Measurements from ENCODE around the gene LRRC70. TPM values are rescaled to one million over a fixed set of nuclear protein-coding genes. Genes with fewer than 3 reads are reported as not detected.

Gene LRRC70
- total RNA-seq, 1 experiment from 2014 or later, result 0.68 TPM

DNA sequence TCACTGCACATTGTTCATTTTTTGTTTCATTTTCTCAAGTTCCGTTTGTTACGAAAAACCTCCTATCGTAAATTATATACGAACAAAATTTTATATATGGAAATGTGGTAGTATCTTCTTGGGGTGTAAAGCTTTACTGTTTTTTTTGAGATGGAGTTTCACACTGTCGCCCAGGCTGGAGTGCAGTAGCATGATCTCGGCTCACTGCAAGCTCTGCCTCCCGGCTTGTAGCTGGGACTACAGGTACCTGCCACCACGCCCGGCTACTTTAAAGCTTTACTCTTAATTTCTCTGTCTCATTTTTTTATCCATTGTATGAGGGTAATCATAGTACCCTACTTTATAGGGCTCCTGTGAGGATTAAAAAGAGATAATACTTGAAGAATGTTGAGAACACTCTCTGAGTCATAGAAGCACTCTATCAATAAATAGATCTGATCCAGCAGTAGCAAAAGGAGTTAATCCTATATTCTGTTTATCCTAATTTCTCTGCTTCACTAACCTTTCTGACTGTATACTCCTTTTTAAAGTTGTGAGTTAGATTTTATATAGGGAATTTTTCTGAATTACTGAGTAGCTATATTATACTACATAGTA, 5.6 kb upstream of the LRRC70 start:
- Mint-ChIP-seq H3K4me1 (ENCODE audit: low read depth, unreplicated experiment) (peaks cover 15% of the 10 kb centered on the region), H3K27me3 (ENCODE audit: insufficient read depth, unreplicated experiment) (no peaks in the 10 kb centered on the region), H3K9me3 (ENCODE audit: unreplicated experiment) (peaks cover 12% of the 10 kb centered on the region), H3K27ac (ENCODE audit: unreplicated experiment) (no peak overlapping the region), H3K36me3 (ENCODE audit: insufficient read depth, unreplicated experiment) (peaks cover 13% of the 10 kb centered on the region), H3K4me3 (ENCODE audit: unreplicated experiment) (no peak overlapping the region)
- ChIA-PET POLR2A (no interaction called here), CTCF (no interaction called here)
- BruUV-seq (replicated peaks), result no TSS peak
- Histone ChIP-seq H3K4me3 (ENCODE audit: low read depth, low read length) (no peak overlapping the region), H3K9me3 (peaks cover under 1% of the 10 kb centered on the region; the same call in 1 of the 2 replicates), H3K27me3 (replicated peaks; ENCODE audit: control insufficient read depth, insufficient read depth, low read length) (no peaks in the 10 kb centered on the region), H3K36me3 (ENCODE audit: control insufficient read depth, insufficient read depth, low read length) (no peaks in the 10 kb centered on the region), H3K4me1 (no peaks in the 10 kb centered on the region)
- TF ChIP-seq, protein P1, sequence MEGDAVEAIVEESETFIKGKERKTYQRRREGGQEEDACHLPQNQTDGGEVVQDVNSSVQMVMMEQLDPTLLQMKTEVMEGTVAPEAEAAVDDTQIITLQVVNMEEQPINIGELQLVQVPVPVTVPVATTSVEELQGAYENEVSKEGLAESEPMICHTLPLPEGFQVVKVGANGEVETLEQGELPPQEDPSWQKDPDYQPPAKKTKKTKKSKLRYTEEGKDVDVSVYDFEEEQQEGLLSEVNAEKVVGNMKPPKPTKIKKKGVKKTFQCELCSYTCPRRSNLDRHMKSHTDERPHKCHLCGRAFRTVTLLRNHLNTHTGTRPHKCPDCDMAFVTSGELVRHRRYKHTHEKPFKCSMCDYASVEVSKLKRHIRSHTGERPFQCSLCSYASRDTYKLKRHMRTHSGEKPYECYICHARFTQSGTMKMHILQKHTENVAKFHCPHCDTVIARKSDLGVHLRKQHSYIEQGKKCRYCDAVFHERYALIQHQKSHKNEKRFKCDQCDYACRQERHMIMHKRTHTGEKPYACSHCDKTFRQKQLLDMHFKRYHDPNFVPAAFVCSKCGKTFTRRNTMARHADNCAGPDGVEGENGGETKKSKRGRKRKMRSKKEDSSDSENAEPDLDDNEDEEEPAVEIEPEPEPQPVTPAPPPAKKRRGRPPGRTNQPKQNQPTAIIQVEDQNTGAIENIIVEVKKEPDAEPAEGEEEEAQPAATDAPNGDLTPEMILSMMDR (IDR thresholded peaks at IDR 0.05; ENCODE audit: insufficient read depth in 1 of 2, low read depth in 1 of 2, low read length in 1 of 2, severe bottlenecking in 1 of 2, unreplicated experiment in 1 of 2), result no peak
- intact Hi-C loops (cut with micrococcal nuclease; ENCODE audit: unreplicated experiment), result no loop called here
- no peak for DNase-seq

DNA sequence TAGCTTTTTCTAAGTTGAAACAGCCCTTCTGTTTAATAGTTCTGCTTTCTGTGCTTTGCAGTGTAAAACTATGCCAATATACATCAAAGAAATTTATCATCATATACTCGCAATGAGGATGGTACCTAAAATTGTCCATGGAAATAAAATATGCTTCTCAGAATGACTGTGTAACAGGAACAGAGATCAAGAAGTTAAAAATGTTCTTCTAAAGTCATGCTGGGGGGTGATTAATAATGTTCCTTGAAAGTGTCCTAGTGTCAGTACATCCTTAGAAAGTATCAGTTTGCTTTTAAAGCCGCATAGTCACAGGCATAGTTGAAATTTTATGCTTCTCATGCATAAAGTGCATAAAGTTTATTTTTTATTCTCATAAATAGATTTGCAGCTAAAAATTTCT, 4.0 kb upstream of the LRRC70 start:
- TF ChIP-seq, protein P1 (IDR thresholded peaks at IDR 0.05; ENCODE audit: insufficient read depth in 1 of 2, low read depth in 1 of 2, low read length in 1 of 2, severe bottlenecking in 1 of 2, unreplicated experiment in 1 of 2), result no peak
- intact Hi-C loops (cut with micrococcal nuclease; ENCODE audit: unreplicated experiment), result no loop called here
- Mint-ChIP-seq H3K4me3 (ENCODE audit: unreplicated experiment) (no peak overlapping the region), H3K27me3 (ENCODE audit: insufficient read depth, unreplicated experiment) (no peaks in the 10 kb centered on the region), H3K4me1 (ENCODE audit: low read depth, unreplicated experiment) (peaks cover 6% of the 10 kb centered on the region), H3K36me3 (ENCODE audit: insufficient read depth, unreplicated experiment) (no peaks in the 10 kb centered on the region), H3K9me3 (ENCODE audit: unreplicated experiment) (no peaks in the 10 kb centered on the region), H3K27ac (ENCODE audit: unreplicated experiment) (no peak overlapping the region)
- ChIA-PET POLR2A (no interaction called here), CTCF (no interaction called here)
- Histone ChIP-seq H3K27me3 (replicated peaks; ENCODE audit: control insufficient read depth, insufficient read depth, low read length) (no peaks in the 10 kb centered on the region), H3K4me1 (no peaks in the 10 kb centered on the region), H3K36me3 (ENCODE audit: control insufficient read depth, insufficient read depth, low read length) (no peaks in the 10 kb centered on the region), H3K4me3 (ENCODE audit: low read depth, low read length) (no peak overlapping the region), H3K9me3 (no peaks in the 10 kb centered on the region)
- no peak for DNase-seq
- BruUV-seq (replicated peaks), result no TSS peak

DNA sequence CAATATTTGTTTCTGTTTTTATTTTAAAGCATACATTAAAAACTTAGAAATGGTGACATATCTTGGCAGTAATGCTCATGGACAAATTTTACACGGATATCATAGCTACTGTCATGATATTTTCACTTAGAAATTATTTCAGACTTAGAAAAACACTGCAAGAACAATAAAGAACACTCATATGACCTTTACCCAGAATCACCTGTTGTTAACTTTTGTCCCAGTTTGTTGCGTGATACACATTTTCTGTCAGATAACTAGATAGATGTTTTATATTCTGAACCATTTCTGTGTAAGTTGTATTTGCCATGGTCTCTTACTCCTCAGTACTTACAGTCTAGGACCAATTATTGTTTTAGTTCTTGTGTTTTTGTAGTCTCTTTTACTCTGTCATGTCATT, 3.6 kb upstream of the LRRC70 start:
- H3K4me3 ChIP-seq (ENCODE audit: low read depth, low read length), result no peak overlapping the region
- no peaks in the 10 kb centered on the region for H3K27me3 Mint-ChIP-seq (ENCODE audit: insufficient read depth, unreplicated experiment)
- intact Hi-C loops (cut with micrococcal nuclease; ENCODE audit: unreplicated experiment), result no loop called here
- no peak overlapping the region for H3K4me3 Mint-ChIP-seq (ENCODE audit: unreplicated experiment)
- H3K27me3 ChIP-seq (replicated peaks; ENCODE audit: control insufficient read depth, insufficient read depth, low read length), result no peaks in the 10 kb centered on the region
- TF ChIP-seq, protein P1 (IDR thresholded peaks at IDR 0.05; ENCODE audit: insufficient read depth in 1 of 2, low read depth in 1 of 2, low read length in 1 of 2, severe bottlenecking in 1 of 2, unreplicated experiment in 1 of 2), result no peak
- no peaks in the 10 kb centered on the region for H3K36me3 Mint-ChIP-seq (ENCODE audit: insufficient read depth, unreplicated experiment)
- no peaks in the 10 kb centered on the region for H3K36me3 ChIP-seq (ENCODE audit: control insufficient read depth, insufficient read depth, low read length)
- no peaks in the 10 kb centered on the region for H3K9me3 Mint-ChIP-seq (ENCODE audit: unreplicated experiment)
- ChIA-PET CTCF (no interaction called here), POLR2A (no interaction called here)
- H3K4me1 ChIP-seq, result no peaks in the 10 kb centered on the region
- no peak for DNase-seq
- peaks cover 6% of the 10 kb centered on the region for H3K4me1 Mint-ChIP-seq (ENCODE audit: low read depth, unreplicated experiment)
- H3K27ac Mint-ChIP-seq (ENCODE audit: unreplicated experiment), result no peak overlapping the region
- H3K9me3 ChIP-seq, result no peaks in the 10 kb centered on the region
- BruUV-seq (replicated peaks), result no TSS peak

Data from Caco-2 (cell line).